Omental fat pad (tissue), 4 donors: ENCODE results near the gene HHATL. TPM values are rescaled to one million over a fixed set of nuclear protein-coding genes. Genes with fewer than 3 reads are reported as not detected.

Experiments
- ATAC-seq: fragments of 150-250 bp; one replicate; pipeline ENCODE4 v1.9.1; 2016; ENCODE audit warnings: mild to moderate bottlenecking, moderate library complexity; ENCODE audit not compliant: low FRiP score
- DNase-seq: peaks from one replicate; pipeline ENCODE4 v3.0.0-alpha.2; 2019; ENCODE audit warnings: low spot score
- CTCF ChIP-seq, 3 donors: fragments of 450-650 bp; IDR thresholded peaks; one replicate each; pipeline ENCODE4 v1.5.1; 2016 to 2017; ENCODE audit warnings: antibody characterized with exemption in 3 of 3, mild to moderate bottlenecking in 3 of 3, moderate library complexity in 2 of 3
- total RNA-seq, 4 donors: library from RNA; depleted of rRNA; stranded (reverse); fragments of >200 nt; gene quantifications; one replicate each; pipeline ENCODE4 v1.1.0, GENCODE V29; 2016

HHATL gene
- total RNA-seq, 4 donors from 2014 or later: not detected

- TF ChIP-seq CTCF (IDR thresholded peaks at IDR 0.05): no peak
- no peak for ATAC-seq
- DNase-seq: no peak
Observed at GRCh38 chr3:42681361-42682038, 21.1 kb downstream of the HHATL start.

- TF ChIP-seq CTCF (IDR thresholded peaks at IDR 0.05): no peak
- DNase-seq (no peak), ATAC-seq (no peak)
Observed at GRCh38 chr3:42680806-42681205, 21.8 kb downstream of the HHATL start.

GRCh38 chr3:42680271-42680670 lies 22.3 kb downstream of the HHATL start:
- ATAC-seq: no peak
- no peak for TF ChIP-seq CTCF (IDR thresholded peaks at IDR 0.05)
- no peak for DNase-seq

GRCh38 chr3:42678447-42678846 lies 24.2 kb downstream of the HHATL start:
- DNase-seq (no peak), ATAC-seq (no peak)

GRCh38 chr3:42675909-42676308 lies 26.7 kb downstream of the HHATL start:
- TF ChIP-seq CTCF (IDR thresholded peaks at IDR 0.05): no peak
- DNase-seq (no peak), ATAC-seq (no peak)

More at GRCh38 chr3:42678447-42678846, 24.2 kb downstream of the HHATL start:
- TF ChIP-seq CTCF (IDR thresholded peaks at IDR 0.05): no peak

- DNase-seq (no peak), ATAC-seq (no peak)
- TF ChIP-seq CTCF (IDR thresholded peaks at IDR 0.05): no peak
Observed at GRCh38 chr3:42674146-42674545, 28.5 kb downstream of the HHATL start.

GRCh38 chr3:42673082-42673481 lies 29.5 kb downstream of the HHATL start:
- DNase-seq (no peak), ATAC-seq (no peak)
- TF ChIP-seq CTCF (IDR thresholded peaks at IDR 0.05): no peak
